Measurements from ENCODE around the gene ZNF670.

ZNF670 gene

GRCh38 chr1:247103859-247104591 is 25.4 kb upstream of the ZNF670 start, which contains the start of gene ZNF669:
Gene ZNF669, minus strand, starts transcription at chr1:247104356. Its CDS starts 157 bp downstream, at chr1:247104199.
- DNase-seq, result peak; percentile 86 to 98 (median 97)

GRCh38 chr1:247102381-247102780 is 23.8 kb upstream of the ZNF670 start:
- DNase-seq, result no peak

- no peak for DNase-seq
These were observed 22.2 kb upstream of the ZNF670 start for GRCh38 chr1:247100676-247101279.

- DNase-seq, result no peak
These were observed 18.3 kb upstream of the ZNF670 start for GRCh38 chr1:247096958-247097357.

GRCh38 chr1:247096544-247096943 is 17.9 kb upstream of the ZNF670 start:
- DNase-seq, result no peak

DNA sequence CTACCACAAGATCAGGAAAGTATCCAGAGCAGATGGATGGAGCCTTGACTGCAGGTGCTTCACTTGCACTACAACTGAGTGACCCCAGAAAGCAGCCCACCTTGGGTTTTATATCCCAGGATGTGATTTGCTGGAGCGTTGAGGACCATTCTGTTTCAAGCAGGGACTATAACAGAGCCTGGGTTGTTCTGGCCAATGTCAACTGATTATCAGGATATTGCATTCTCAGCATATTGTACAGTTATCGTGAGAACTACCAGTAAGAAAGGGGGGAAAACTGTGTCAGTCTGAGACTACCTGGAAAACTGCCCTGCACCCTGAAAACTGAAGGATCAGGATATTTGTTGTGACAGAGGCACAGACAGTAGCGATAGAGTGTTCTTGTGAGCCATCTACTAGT is 17.5 kb upstream of the ZNF670 start:
- no peak for DNase-seq

DNA sequence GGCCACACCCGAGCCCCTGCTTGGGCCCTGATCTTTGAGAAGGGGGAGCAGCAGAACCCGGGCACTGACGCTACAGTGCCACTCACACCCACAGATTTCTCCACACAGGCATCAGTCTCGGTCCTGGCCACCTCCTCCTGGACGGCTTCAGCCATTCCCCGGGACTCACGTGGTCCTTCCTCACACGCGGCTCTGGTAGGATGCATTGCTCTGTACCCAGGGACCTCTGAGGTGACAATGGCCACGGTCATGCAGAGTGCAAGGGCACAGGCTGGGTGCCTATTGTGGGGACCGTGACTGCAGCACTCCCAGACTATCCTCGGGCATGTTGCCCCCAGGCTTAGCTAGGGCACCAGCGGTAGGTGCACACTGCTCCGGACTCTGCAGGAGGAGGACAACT is 11.8 kb upstream of the ZNF670 start:
- no peak for DNase-seq

GRCh38 chr1:247089616-247090375 is 11.2 kb upstream of the ZNF670 start:
- DNase-seq, result no peak

- DNase-seq, result no peak
These were observed 10.4 kb upstream of the ZNF670 start for GRCh38 chr1:247088967-247089366.

DNA sequence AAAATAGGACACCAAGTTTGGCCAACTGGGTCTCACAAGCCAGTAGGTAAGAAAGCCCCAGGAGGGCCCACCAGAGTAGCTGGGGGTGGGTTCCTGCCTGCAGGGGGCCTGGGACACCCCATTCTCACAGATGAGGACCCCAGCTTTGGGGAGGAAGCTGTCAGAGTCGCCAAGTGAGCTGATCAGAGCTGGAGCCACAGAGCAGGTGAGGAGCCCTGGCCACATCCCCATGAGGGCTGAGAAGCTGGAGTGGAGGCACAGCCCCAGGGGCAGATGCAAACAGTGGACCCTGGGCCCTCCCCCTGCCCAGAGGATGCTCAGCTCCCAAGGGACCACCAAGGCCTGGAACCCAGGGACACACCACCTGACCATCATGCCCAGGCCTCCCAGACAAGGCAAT is 8.6 kb upstream of the ZNF670 start:
- DNase-seq, result no peak

DNA sequence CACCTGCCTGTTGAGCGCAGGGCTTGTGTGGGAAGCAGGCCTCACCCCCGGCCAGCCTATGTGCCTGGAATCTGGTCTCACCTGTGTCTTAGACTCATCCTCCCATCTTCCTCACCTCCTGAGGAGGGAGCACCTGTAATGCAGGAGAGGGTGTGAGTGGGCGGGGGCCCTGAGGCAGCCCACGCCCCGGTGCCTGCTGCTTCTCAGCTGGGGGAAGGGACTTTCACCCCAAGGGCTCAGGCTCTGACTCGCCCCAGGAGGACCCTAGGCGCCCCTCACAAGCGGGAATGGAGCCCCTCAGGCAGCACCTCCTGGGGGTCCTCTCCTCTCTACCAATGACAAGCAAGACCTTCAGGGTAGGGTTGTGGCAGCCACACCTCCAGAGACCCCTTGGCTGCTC is 6.7 kb upstream of the ZNF670 start:
- DNase-seq, result no peak

- no peak for DNase-seq
These were observed 6.2 kb upstream of the ZNF670 start for GRCh38 chr1:247084771-247085170.

DNA sequence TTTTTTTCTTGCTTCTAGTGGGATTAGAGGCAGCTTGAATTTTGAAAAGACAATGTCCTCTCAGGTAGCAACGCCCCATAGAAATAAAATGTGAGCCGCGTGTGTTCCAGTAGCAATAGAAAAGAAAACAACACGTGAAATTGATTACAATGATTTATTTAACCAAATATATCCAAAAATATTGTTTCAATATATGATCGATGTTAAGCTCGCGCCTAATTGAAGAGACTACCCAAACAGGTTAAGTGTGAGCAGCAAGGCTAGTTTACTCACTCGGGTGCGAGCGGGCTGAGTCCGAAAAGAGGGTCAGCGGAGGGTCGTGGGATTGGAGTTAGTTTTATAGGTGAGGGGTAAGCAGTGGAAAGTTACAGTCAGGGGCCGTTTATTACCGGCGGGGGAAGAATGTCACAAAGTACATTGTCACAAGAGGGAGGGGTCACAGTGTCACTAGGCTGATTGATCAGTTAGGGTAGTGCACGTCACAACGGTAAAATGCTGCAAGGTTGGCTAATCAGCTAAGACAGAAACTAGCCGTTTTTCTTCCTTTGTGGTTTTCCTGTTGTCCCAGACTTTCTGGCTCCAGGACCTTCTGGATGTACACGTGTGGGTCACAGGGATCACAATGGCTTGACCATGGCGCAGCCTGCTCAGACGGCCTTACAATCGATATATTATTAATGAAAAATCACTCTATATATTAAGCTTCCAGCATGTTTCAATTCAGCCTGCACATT is 697 bp upstream of the ZNF670 start:
- peak in 2 of 3 experiments; percentile 22 to 69 for DNase-seq

DNA sequence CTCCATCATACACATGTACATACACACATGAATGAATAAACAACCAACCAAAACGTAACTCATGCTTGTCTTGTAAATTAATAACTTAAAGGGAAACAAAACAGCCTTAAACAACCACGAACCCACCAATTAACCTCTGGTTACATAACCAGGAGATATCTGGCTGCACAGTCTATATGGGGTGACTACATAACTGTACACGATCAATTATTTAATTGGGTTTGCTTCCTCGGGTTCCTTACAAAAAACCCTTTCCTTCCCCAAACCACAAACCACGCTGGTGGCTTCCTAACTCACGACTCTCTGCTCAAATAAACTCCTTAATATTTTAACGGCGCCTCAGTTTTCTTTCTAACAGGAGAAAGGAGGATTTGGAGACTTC is 744 bp downstream of the ZNF670 start:
- DNase-seq, result no peak

DNA sequence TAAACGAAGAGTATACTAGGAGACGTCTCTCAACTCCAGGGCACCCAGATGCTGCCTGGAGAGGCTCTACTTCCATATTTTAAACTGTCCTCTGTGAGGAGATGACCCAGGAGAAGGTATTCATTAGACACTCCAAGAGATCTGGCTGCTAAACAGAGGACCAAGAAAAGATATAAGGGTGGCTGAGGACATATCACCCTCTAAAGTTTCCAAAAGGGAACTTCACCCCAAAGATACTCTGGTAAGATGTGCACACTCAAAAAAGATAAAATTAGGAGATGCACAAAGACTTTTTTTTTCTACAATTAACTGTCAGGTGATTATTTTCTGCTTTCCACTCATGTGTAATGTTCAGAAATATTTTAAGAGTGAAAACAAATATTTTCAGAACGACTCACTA is 1.4 kb downstream of the ZNF670 start:
- no peak for DNase-seq

DNA sequence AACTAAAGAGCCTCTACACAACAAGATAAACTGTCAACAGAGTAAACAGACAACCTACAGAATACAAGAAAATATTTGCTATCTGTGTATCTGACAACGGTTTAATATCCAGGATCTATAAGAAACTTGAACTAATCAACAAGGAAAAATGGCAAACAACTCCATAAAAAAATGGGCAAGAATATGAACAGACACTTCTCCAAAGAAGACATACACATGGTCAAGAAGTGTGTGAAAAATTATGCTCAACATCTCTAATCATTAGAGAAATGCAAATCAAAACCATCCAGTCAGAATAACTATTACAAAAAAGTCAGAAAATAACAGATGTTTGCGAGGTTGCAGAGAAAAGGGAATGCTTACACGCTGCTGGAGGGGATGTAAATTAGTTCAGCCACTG is 8.0 kb downstream of the ZNF670 start:
- DNase-seq, result no peak

- no peak for DNase-seq
These were observed 14.3 kb downstream of the ZNF670 start for GRCh38 chr1:247064304-247064703.

- no peak for DNase-seq
These were observed 17.8 kb downstream of the ZNF670 start for GRCh38 chr1:247060771-247061170.

DNA sequence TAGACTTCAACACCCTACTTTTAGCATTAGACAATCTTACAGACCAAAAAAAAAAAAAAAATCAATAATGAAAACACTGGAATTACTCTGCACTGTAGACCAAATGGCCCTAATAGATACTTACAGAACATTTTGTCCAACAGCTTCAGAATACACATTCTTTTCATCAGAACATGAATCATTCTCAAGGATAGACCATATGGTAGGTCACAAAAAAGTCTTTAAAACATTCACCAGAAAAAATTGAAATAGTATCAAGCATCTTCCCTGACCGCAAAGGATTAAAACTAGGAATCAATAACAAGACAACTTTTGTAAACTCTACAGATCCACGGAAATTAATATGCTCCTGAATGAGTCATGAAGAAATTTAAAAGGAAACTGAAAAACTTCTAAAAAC is 22.5 kb downstream of the ZNF670 start:
- no peak for DNase-seq

GRCh38 chr1:247054992-247055415 is 23.6 kb downstream of the ZNF670 start:
- DNase-seq, result no peak

- no peak for DNase-seq
These were observed 30.9 kb downstream of the ZNF670 start for GRCh38 chr1:247047702-247048101.

GRCh38 chr1:247047260-247047659 is 31.4 kb downstream of the ZNF670 start:
- DNase-seq, result no peak

GRCh38 chr1:247043406-247043805 is 35.2 kb downstream of the ZNF670 start:
- DNase-seq, result no peak
